T-helper 2 cell (primary cell): ENCODE measurements around the gene SPON1.
"Not testable (repeated sequence)": the region's sequence is repeated elsewhere in the genome, so short reads cannot be mapped to it uniquely, and the experiment has no call there.

ENCODE experiments used
- DNase-seq, 5 experiments: peaks; one replicate each; pipeline versions ENCODE4 v3.0.0 to v3.0.0-alpha.2; 2012 to 2022

The SPON1 gene

DNA sequence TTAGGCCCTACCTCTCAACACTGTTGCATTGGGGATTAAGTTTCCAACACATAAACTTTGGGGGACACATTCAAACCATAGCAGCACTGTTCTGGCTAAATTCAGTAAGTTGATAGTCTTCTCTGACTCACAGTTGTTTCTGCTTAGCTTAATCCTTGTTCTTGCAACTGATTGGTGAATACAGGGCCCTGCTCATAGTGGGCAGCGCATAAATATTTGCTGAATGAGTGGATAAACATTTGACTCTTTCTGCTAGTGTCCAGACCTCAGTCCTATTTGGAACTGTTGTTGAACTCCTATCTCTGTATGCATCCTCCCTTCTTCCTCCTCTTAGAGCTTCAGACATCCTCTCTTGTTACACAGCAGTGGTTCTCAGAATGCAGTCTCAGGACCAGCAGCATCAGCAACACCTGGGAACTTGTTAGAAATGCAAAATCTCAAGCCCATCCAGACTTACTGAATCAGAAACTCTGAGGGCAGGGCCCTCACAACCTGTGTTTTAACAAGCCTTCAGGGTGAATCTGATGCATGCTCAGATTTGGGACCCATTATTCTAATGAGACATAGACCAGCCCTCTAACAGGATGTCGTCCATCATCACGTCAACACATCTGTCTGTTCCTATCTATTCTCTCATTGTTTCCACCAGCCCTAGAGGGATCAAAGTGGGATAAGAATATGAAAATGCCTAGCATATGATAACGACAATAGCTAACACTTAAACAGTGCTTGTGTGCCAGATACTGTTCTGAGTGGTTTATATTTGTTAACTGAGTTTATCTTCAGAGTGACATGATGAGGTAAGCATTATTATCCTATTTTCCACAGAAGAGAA is 22.3 kb downstream of the SPON1 start:
- DNase-seq: no peak

DNA sequence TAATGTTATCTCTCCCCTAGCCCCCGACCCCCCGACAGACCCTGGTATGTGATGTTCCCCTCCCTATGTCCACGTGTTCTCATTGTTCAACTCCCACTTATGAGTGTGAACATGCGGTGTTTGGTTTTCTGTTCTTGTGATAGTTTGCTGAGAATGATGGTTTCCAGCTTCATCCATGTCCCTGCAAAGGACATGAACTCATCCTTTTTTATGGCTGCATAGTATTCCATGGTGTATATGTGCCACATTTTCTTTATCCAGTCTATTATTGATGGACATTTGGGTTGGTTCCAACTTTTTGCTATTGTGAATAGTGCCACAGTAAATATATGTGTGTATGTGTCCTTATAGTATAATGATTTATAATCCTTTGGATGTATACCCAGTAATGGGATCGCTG is 24.2 kb downstream of the SPON1 start:
- DNase-seq: not testable (repeated sequence)

DNA sequence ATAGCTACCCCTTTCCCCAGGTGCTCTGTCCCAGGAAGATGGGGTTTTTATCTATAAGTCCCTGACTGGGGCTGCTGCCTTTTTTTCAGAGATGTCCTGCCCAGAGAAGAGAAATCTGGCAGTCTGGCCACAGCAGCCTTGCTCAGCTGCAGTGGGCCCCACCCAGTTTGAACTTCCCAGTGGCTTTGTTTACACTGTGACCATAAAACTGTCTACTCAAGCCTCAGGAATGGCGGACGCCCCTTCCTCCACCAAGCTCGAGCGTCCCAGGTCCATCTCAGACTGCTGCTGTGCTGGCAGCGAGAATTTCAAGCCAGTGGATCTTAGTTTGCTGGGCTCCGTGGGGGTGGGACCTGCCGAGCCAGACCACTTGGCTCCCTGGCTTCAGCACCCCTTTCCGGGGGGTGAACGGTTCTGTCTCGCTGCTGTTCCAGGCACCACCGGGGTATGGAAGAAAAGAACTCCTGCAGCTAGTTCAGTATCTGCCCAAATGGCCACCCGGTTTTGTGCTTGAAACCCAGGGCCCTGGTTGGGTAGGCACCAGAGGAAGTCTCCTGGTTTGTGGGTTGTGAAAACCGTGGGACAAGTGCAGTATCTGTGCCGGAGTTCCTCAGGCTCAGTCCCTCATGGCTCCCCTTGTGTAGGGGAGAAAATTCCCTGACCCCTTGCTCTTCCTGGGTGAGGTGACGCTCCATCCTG is 29.8 kb downstream of the SPON1 start:
- DNase-seq: not testable (repeated sequence)

GRCh38 chr11:13993096-13993765 is 30.7 kb downstream of the SPON1 start:
- DNase-seq: no peak

GRCh38 chr11:13997881-13998280 is 35.4 kb downstream of the SPON1 start:
- DNase-seq: no peak

DNA sequence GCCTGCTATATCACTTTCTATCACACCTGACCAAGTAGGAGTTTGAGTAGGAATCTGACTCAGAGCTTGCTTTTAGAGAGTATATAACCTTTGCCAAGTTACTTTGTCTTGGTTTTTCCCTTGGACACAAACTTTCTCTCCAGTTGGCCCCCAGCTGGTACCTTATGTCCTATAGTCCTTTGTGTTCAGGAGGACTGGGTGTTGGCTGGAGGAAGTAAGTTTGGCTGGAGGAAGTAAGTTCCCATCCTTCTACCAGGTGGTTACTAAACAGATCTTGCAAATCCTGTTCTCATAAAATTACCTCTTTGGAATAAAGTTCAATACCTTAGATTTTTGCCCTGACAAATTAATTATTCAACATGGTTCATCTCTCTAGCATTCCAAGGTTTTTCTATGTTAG is 37.2 kb downstream of the SPON1 start:
- DNase-seq: no peak

DNA sequence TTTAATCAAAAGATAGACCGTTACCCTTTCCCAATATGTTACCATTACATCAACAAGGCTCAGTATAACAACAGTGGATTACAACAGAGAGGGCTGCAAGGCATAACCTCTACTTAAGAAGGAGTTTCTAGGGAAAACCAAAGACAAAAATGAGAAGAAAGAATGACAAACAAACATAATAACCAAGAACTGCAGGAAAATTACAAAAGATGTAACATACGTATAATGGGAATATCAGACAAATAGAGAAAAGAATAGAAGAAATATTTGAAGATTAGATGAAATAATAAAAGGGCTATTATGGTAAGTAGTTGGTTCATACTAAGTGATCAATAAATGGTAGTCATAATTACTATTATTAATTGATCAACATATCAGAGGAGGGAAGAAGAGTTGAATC is 39.1 kb downstream of the SPON1 start:
- DNase-seq: no peak

DNA sequence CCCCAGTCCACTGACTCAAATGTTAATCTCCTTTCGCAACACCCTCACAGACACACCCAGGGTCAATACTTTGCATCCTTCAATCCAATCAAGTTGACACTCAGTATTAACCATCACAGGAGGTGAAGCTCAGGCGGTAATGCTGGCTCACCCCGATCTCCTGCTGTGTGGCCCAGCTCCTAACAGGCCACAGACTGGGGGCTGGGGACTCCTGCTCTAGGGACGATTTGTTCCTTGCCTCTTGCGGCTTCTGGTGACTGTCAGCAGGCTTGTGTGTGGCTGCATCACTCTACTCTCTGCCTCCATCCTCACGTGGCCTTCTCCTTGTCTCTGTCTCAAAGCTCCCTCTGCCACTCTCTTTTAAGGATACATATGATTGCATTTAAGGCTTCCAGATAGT is 45.0 kb downstream of the SPON1 start:
- no peak for DNase-seq

DNA sequence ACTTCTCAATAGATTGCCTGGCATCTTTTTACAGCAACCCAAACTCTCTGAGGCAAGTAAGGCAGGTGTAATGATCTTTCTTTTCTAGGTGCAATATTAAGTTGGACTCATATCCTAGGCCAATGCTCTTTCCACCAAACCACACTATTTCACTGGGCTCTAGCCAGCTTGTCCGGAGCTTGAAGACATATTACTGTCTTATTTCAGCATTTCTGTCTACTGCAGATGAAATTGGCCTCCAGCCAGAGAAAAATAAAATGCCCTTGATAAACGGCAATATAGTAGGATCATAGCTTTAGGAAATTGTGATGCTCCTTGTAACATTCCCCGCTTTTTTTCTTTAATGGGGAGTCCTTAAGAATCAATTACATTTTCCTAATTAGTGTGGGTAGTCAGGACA is 48.1 kb downstream of the SPON1 start:
- DNase-seq: no peak

- no peak for DNase-seq
These were observed 50.3 kb downstream of the SPON1 start for GRCh38 chr11:14012846-14013245.

GRCh38 chr11:14015711-14016110 is 53.2 kb downstream of the SPON1 start:
- no peak for DNase-seq

DNA sequence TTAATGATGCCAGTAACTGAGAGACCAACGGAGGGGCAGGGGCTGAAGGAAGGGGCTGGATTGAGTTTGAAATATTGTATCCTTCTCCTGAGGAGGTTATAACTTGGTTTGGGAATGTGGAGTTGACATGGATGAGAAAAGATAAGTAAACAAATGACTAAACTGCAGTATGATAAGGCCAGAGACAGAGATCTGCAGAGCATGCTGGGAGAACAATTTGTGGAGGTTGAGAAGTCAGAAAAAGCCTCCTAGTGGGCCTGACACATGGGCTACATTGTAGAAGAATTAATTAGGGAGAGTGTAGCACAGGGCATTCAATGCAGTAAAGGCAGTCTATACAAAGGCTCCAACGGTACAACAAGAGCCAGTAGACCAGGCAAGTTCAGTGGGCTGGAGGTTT is 55.9 kb downstream of the SPON1 start:
- DNase-seq: no peak

DNA sequence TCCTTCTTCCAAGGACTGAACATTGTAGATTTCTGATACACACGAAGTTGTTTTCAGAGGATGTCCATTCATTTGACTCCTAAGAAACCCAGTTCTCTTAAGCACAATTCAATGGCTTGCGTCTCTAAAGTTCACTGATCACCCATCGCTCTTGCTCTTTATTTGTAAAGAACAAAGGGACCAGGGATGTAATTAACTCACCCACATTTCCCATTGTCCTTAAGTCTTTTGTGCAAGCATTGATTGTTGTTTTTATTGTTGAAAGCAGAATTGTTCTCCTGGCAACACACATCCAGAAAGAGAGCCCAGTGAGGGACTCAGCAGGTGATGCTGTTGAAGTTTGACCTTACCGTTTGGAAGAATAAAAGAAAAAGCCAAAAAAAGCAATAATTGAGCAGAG is 59.2 kb downstream of the SPON1 start:
- DNase-seq: no peak

DNA sequence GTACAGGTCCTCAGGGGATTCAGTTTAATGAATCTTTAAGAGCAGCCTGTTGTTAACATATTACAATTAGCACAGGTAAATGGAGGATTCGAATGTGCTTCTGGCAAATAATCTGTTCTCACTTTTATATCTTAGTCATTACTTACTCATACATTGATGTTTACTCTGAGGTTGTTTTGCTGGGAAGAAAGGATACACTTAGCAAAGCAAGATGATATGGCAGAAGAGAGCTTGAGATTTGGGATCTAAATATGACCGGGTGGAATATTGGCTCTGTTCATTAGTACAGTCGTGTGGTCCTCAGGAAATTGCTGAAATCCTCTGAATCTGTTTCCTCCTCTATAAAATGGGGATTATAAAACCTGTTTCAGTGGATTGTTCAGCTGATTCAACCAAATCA is 59.7 kb downstream of the SPON1 start:
- no peak for DNase-seq

GRCh38 chr11:14022821-14023220 is 60.3 kb downstream of the SPON1 start:
- no peak for DNase-seq

- no peak for DNase-seq
These were observed 64.4 kb downstream of the SPON1 start for GRCh38 chr11:14026961-14027360.

DNA sequence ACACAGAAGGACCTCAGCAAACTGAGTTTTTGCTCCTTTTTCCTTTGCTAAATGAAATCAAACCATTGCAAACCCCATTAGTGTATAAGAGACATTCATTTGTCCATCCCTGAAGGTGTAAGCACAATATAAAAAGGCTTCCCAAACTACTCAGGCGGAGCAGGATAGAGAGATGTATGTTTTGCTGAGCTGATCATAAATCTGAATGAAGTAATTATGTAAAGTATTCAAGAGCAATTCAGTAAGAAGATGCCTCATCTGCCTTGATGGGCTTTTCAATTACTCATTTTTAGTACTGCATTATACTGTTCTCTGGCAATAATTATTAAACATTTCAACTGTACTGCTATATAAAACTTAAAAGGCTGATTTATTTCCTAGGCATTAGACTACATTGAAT is 65.0 kb downstream of the SPON1 start:
- DNase-seq: no peak

GRCh38 chr11:14029440-14029839 is 66.9 kb downstream of the SPON1 start:
- DNase-seq: no peak

DNA sequence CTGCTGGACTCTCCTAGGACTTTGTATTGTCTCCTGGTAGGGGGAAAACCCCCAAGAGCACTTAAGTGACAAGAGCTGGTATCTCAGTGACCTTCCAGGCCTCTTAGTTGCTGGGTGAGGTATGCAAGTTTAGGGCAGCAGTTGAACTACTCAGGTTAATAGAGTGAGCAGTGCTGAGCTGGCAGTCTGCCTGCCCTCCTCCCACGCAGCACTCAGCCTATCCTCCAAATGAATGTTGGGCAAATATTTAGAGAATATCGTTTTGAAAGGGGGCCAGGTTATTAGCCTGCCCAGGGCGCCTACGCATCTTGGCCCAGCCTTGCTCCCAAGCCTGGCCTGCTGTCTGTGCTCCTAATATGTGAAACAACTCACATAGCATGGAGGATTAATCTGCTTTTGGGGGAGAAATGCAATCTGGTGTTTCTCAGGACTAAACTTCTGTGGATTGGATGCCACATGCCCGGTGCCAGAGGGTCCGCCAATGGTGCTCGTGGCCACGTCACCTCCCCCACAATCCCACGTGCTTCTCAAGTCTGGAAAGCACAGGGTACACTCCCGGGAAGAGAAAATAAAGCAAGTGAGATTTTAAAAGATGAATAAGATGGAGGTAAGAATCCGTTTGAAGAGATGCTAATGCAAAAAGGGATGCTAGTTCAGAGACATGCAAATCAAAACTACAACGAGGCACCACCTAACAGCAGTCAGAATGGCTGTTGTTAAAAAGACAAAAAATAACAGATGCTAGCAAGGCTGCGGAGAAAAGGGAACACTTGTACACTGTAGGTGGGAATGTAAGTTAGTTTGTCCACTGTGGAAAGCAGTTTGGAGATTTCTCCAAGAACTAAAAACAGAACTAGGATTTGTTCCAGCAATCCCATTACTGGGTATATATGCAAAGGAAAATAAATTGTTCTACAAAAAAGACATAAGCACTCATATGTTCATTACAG is 67.7 kb downstream of the SPON1 start:
- DNase-seq: no peak

DNA sequence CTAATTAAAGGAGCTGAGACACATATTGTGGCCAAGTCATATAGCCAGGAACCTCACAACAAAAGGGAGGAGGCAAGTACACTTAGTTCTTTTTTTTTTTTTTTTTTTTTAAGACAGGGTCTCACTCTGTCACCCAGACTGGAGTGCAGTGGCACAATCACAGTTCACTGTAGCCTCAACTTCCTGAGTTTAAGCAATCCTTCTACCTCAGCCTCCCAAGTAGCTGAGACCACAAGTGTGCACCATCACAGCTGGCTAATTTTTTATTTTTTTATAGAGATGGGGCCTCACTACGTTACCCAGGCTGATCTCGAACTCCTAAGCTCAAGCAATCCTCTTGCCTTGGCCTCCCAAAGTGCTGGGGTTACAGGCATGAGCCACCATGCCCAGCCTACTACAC is 73.0 kb downstream of the SPON1 start:
- DNase-seq: peak in 1 of 5 experiments; percentile 6

DNA sequence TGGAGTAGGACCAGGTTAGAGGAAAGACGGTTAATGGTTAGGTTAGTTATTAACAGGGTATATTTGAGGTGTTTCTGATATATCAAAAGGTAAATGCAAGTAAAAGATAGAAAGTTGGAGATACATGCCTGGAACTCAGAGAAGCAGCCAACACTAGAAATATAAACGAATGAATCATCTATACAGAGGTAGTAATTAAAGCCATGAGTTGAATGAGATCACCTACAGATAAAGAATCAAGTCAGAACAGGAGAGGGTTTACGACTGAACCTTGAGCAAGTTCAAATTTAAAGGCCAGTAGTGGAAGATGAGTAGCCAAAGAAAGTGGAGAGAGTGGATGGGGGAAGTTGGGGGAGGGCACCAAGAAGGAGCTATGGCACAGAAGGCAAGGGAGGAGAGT is 73.9 kb downstream of the SPON1 start:
- DNase-seq: no peak

GRCh38 chr11:14041040-14041439 is 78.5 kb downstream of the SPON1 start:
- no peak for DNase-seq

DNA sequence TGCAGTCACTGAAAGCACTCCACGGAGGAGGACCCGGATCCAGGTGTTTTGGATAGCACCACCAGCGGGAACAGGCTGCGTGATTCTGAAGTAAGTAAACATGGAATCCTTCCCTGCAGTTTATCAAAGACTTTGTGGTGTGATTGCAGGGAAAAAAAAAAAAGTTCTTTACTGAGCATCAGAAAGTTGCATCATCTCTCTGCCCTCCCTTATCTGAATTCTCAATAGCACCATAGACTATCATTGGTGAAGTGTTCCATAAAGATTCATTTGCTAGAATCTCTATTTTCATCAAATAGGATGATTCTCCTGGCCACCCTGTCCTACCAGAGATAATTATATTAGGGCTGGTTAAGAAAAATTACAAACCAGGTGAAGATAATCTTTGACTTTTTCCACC is 79.0 kb downstream of the SPON1 start:
- DNase-seq: no peak
